ENCODE data around the gene QRICH1. TPM values are rescaled to one million over a fixed set of nuclear protein-coding genes. Genes with fewer than 3 reads are reported as not detected.

Gene QRICH1
- total RNA-seq, 4 donors from 2014 or later: 66.2 to 93.9 (median 82.6) TPM

- TF ChIP-seq EP300 (IDR thresholded peaks at IDR 0.05) (no peak), CTCF (IDR thresholded peaks at IDR 0.05) (no peak), POLR2A (IDR thresholded peaks at IDR 0.05) (no peak)
- peaks cover 6 to 65% (median 20%) of the 10 kb centered on the region in 3 donors for H3K36me3 ChIP-seq
Observed at GRCh38 chr3:48984663-48985062, 109.2 kb downstream of the QRICH1 start.

GRCh38 chr3:48983096-48983495 is 110.8 kb downstream of the QRICH1 start:
- Histone ChIP-seq H3K4me1 (peaks cover 0 to 12% (median 0%) of the 10 kb centered on the region in 4 donors), H3K9me3 (no peaks in the 10 kb centered on the region), H3K27me3 (no peaks in the 10 kb centered on the region), H3K27ac (no peak overlapping the region), H3K4me3 (no peak overlapping the region), H3K36me3 (peaks cover 6 to 79% (median 20%) of the 10 kb centered on the region in 3 donors)
- no peak for DNase-seq (ENCODE audit: low spot score in 2 of 2)
- 86 to 88% methylated on average over 4 of the region's 4 CpGs for WGBS, 2 donors
- TF ChIP-seq POLR2A (IDR thresholded peaks at IDR 0.05) (no peak), CTCF (IDR thresholded peaks at IDR 0.05) (no peak), EP300 (IDR thresholded peaks at IDR 0.05) (no peak)

More at GRCh38 chr3:48984663-48985062, 109.2 kb downstream of the QRICH1 start:
- Histone ChIP-seq H3K27me3 (no peaks in the 10 kb centered on the region), H3K4me1 (peaks cover 0 to 26% (median 8%) of the 10 kb centered on the region in 4 donors), H3K9me3 (no peaks in the 10 kb centered on the region), H3K4me3 (no peak overlapping the region), H3K27ac (no peak overlapping the region)
- no peak for DNase-seq (ENCODE audit: low spot score in 2 of 2)

- H3K27ac ChIP-seq: no peak overlapping the region
- 53 to 70% methylated on average over 5 of the region's 5 CpGs for WGBS, 2 donors
- no peak overlapping the region for H3K4me3 ChIP-seq
- DNase-seq (ENCODE audit: low spot score in 2 of 2): no peak
- peaks cover 0 to 8% (median 0%) of the 10 kb centered on the region in 4 donors for H3K4me1 ChIP-seq
- no peaks in the 10 kb centered on the region for H3K9me3 ChIP-seq
- H3K27me3 ChIP-seq: no peaks in the 10 kb centered on the region
- H3K36me3 ChIP-seq: peaks cover 6 to 83% (median 24%) of the 10 kb centered on the region in 3 donors
- TF ChIP-seq POLR2A (IDR thresholded peaks at IDR 0.05): no peak
- TF ChIP-seq CTCF (IDR thresholded peaks at IDR 0.05): no peak
- TF ChIP-seq EP300 (IDR thresholded peaks at IDR 0.05): no peak
Observed at GRCh38 chr3:48982686-48983085, 111.2 kb downstream of the QRICH1 start.

- H3K36me3 ChIP-seq: peaks cover 6 to 90% (median 30%) of the 10 kb centered on the region in 3 donors
- DNase-seq (ENCODE audit: low spot score in 2 of 2): no peak
- no peaks in the 10 kb centered on the region for H3K9me3 ChIP-seq
- peaks cover 0 to 8% (median 0%) of the 10 kb centered on the region in 4 donors for H3K4me1 ChIP-seq
- H3K4me3 ChIP-seq: no peak overlapping the region
- no peaks in the 10 kb centered on the region for H3K27me3 ChIP-seq
- H3K27ac ChIP-seq: no peak overlapping the region
- TF ChIP-seq POLR2A (IDR thresholded peaks at IDR 0.05) (no peak), CTCF (IDR thresholded peaks at IDR 0.05) (no peak), EP300 (IDR thresholded peaks at IDR 0.05) (no peak)
Observed at GRCh38 chr3:48982016-48982415, 111.9 kb downstream of the QRICH1 start.

- peaks cover 6 to 94% (median 39%) of the 10 kb centered on the region in 3 donors for H3K36me3 ChIP-seq
- TF ChIP-seq POLR2A (IDR thresholded peaks at IDR 0.05) (no peak), CTCF (IDR thresholded peaks at IDR 0.05) (no peak), EP300 (IDR thresholded peaks at IDR 0.05) (no peak)
- WGBS, 2 donors: 89 to 98% methylated on average over 4 of the region's 4 CpGs
Observed at GRCh38 chr3:48980295-48980694, 113.6 kb downstream of the QRICH1 start.

More at GRCh38 chr3:48980295-48980694, 113.6 kb downstream of the QRICH1 start:
- Histone ChIP-seq H3K4me1 (peaks cover 0 to 8% (median 0%) of the 10 kb centered on the region in 4 donors), H3K27me3 (no peaks in the 10 kb centered on the region), H3K4me3 (no peak overlapping the region), H3K27ac (no peak overlapping the region), H3K9me3 (no peaks in the 10 kb centered on the region)
- no peak for DNase-seq (ENCODE audit: low spot score in 2 of 2)

Small RNA genes within 50 kb of the gene (small RNA-seq; reads per million reads assigned to genes)
- gene MIR191 (3,264 reads per million, percentile 99 among the genes with 10 or more reads in this experiment), gene MIR425 (5.7 reads per million, percentile 85 among the genes with 10 or more reads in this experiment), gene RN7SL182P (not detected)

Other genes starting within 250 kb of the QRICH1 start
- 10 to 100 TPM; 26.9 to 37.5 (median 32.4) TPM for gene PRKAR2A, start 246.2 kb downstream of the QRICH1 start, total RNA-seq
- 10 to 100 TPM; 19.6 to 39.3 (median 22.1) TPM for gene SLC25A20, start 195.2 kb downstream of the QRICH1 start, total RNA-seq
- gene ARIH2, start 175.2 kb downstream of the QRICH1 start, total RNA-seq: 100 to 1,000 TPM in 2 of 4 donors, 10 to 100 TPM in 2; 68.8 to 115 (median 94.4) TPM
- gene P4HTM, start 103.8 kb downstream of the QRICH1 start, total RNA-seq: 10 to 100 TPM; 76.4 to 99.0 (median 88.8) TPM
- gene WDR6, start 86.7 kb downstream of the QRICH1 start, total RNA-seq: 100 to 1,000 TPM in 3 of 4 donors, 10 to 100 TPM in 1; 95.3 to 138 (median 117) TPM
- 10 to 100 TPM; 35.7 to 48.6 (median 43.8) TPM for gene DALRD3, start 75.5 kb downstream of the QRICH1 start, total RNA-seq
- 100 to 1,000 TPM; 116 to 122 (median 118) TPM for gene NDUFAF3, start 72.0 kb downstream of the QRICH1 start, total RNA-seq
- 100 to 1,000 TPM; 108 to 156 (median 128) TPM for gene IMPDH2, start 64.7 kb downstream of the QRICH1 start, total RNA-seq
- 100 to 1,000 TPM; 137 to 227 (median 161) TPM for gene QARS1, start 10.7 kb upstream of the QRICH1 start, total RNA-seq
- gene USP19, start 26.8 kb upstream of the QRICH1 start, total RNA-seq: 100 to 1,000 TPM in 1 of 4 donors, 10 to 100 TPM in 3; 72.3 to 113 (median 83.6) TPM
- gene LAMB2, start 39.0 kb upstream of the QRICH1 start, total RNA-seq: 100 to 1,000 TPM; 589 to 844 (median 649) TPM
- 10 to 100 TPM; 30.4 to 38.3 (median 36.3) TPM for gene CCDC71, start 72.3 kb upstream of the QRICH1 start, total RNA-seq
- gene KLHDC8B, start 77.5 kb upstream of the QRICH1 start, total RNA-seq: 10 to 100 TPM; 20.8 to 33.1 (median 29.7) TPM
- gene C3orf62, start 183.2 kb upstream of the QRICH1 start, total RNA-seq: 1 to 10 TPM; 2.6 to 3.3 (median 3.0) TPM
- gene USP4, start 246.0 kb upstream of the QRICH1 start, total RNA-seq: 10 to 100 TPM; 33.7 to 49.8 (median 46.0) TPM